ENCODE measurements around the gene FJX1. TPM values are rescaled to one million over a fixed set of nuclear protein-coding genes. Genes with fewer than 3 reads are reported as not detected.

FJX1 gene
- total RNA-seq, 1 experiment from 2014 or later: 71.4 TPM

DNA sequence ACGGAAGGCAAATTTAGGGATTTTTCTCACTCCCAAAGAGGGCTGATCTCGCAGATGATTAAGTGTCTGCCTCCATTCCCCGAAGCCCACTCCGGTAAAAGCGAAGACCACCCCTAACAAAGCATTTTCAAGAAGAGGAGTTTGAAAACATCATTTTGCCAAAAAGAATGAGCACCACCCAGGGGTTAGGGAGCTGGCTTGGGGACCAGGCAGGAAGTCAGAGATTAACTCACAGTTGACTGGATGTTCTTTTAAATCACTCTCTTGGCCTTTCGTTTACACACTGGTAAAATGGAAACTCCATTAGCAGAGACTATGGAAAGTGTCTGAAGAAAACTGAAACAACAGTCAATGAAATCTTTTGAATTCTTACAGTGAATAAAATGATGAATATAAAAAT, 36.5 kb downstream of the FJX1 start:
- ATAC-seq (no peak), DNase-seq (no peak)
- no peaks in the 10 kb centered on the region for H3K27me3 ChIP-seq (ENCODE audit: low read length)
- H3K9me2 ChIP-seq (replicated peaks; ENCODE audit: low read length): no peaks in the 10 kb centered on the region
- no peak overlapping the region for H3K27ac ChIP-seq (ENCODE audit: low read length)
- H2AFZ ChIP-seq (ENCODE audit: low read length): no peak overlapping the region
- H3K79me2 ChIP-seq (ENCODE audit: low read length): no peaks in the 10 kb centered on the region
- POLR2A ChIA-PET (ENCODE audit: unreplicated experiment): no interaction called here
- no peak overlapping the region for H3K4me2 ChIP-seq (ENCODE audit: low read length)
- intact Hi-C loops (cut with micrococcal nuclease): no loop called here
- TF ChIP-seq, protein P1, sequence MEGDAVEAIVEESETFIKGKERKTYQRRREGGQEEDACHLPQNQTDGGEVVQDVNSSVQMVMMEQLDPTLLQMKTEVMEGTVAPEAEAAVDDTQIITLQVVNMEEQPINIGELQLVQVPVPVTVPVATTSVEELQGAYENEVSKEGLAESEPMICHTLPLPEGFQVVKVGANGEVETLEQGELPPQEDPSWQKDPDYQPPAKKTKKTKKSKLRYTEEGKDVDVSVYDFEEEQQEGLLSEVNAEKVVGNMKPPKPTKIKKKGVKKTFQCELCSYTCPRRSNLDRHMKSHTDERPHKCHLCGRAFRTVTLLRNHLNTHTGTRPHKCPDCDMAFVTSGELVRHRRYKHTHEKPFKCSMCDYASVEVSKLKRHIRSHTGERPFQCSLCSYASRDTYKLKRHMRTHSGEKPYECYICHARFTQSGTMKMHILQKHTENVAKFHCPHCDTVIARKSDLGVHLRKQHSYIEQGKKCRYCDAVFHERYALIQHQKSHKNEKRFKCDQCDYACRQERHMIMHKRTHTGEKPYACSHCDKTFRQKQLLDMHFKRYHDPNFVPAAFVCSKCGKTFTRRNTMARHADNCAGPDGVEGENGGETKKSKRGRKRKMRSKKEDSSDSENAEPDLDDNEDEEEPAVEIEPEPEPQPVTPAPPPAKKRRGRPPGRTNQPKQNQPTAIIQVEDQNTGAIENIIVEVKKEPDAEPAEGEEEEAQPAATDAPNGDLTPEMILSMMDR (conservative IDR thresholded peaks at IDR 0.05; ENCODE audit: low read depth, low read length): no peak
- no peak for TF ChIP-seq EZH2 (IDR thresholded peaks at IDR 0.05; ENCODE audit: low read length, unreplicated experiment)
- TF ChIP-seq EZH2phosphoT487 (IDR thresholded peaks at IDR 0.05; ENCODE audit: borderline replicate concordance, low read length): no peak
- H3K36me3 ChIP-seq (ENCODE audit: low read depth, low read length): no peaks in the 10 kb centered on the region
- no peak overlapping the region for H3K4me3 ChIP-seq (ENCODE audit: low read length)
- BruUV-seq (replicated peaks): no TSS peak
- peaks cover 7% of the 10 kb centered on the region for H3F3A ChIP-seq (ENCODE audit: low read length, unreplicated experiment)
- H3K9ac ChIP-seq (ENCODE audit: low read length): no peak overlapping the region
- H3K4me1 ChIP-seq (ENCODE audit: insufficient read depth, low read length): peaks cover 12% of the 10 kb centered on the region
- CTCF ChIA-PET: no interaction called here
- no peaks in the 10 kb centered on the region for H3K9me3 ChIP-seq (ENCODE audit: low read length)
- no peaks in the 10 kb centered on the region for H4K20me1 ChIP-seq (ENCODE audit: low read length)

DNA sequence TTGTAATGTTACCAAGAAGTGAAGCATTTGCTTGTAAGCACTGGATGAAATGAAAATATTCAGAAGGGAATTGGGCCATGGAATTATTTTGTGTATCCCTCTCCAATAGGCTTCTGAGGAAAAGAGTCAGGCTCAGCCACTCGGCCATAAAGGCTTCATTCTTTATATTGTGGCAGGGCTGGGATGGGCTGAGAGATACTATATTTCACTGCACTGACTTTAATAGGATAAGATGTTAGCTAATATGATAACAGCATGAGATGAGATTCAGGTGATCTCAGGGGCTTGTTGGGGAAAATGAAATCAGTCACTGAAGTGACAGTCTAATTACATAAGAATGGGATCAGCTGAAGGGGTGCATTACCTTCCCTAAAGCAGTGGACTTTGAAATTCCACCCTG, 37.0 kb downstream of the FJX1 start:
- no TSS peak for BruUV-seq (replicated peaks)
- intact Hi-C loops (cut with micrococcal nuclease): no loop called here

DNA sequence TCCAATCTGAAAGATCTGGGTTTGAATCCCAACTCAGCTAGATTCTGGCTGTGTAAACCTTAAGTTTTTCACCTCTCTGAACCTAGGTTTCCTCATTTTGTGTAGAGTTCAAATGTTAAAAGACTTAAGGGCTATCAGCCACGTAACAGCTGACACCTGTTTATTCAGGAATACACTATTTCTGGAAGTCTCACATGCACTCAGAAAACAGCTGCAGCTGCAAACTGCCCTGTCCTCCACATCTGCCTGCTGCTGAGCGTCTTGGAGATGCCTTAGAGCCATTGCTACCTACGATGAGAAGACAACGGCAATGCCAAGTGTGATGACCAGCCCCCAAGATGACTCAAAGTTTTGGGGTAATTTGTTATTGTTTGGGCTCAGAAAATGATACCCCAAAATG, 37.6 kb downstream of the FJX1 start:
- Histone ChIP-seq H3K36me3 (ENCODE audit: low read depth, low read length) (no peaks in the 10 kb centered on the region), H3K4me1 (ENCODE audit: insufficient read depth, low read length) (peaks cover 12% of the 10 kb centered on the region), H3K4me3 (ENCODE audit: low read length) (no peak overlapping the region), H3K4me2 (ENCODE audit: low read length) (no peak overlapping the region), H3K27ac (ENCODE audit: low read length) (no peak overlapping the region), H2AFZ (ENCODE audit: low read length) (no peak overlapping the region), H3F3A (ENCODE audit: low read length, unreplicated experiment) (peaks cover 7% of the 10 kb centered on the region), H3K9ac (ENCODE audit: low read length) (no peak overlapping the region), H3K79me2 (ENCODE audit: low read length) (no peaks in the 10 kb centered on the region), H3K9me3 (ENCODE audit: low read length) (no peaks in the 10 kb centered on the region), H3K9me2 (replicated peaks; ENCODE audit: low read length) (no peaks in the 10 kb centered on the region), H4K20me1 (ENCODE audit: low read length) (no peaks in the 10 kb centered on the region), H3K27me3 (ENCODE audit: low read length) (no peaks in the 10 kb centered on the region)
- intact Hi-C loops (cut with micrococcal nuclease): no loop called here
- POLR2A ChIA-PET (ENCODE audit: unreplicated experiment): no interaction called here
- CTCF ChIA-PET: no interaction called here
- BruUV-seq (replicated peaks): no TSS peak
- TF ChIP-seq, protein P1 (conservative IDR thresholded peaks at IDR 0.05; ENCODE audit: low read depth, low read length): no peak
- TF ChIP-seq EZH2phosphoT487 (IDR thresholded peaks at IDR 0.05; ENCODE audit: borderline replicate concordance, low read length) (no peak), EZH2 (IDR thresholded peaks at IDR 0.05; ENCODE audit: low read length, unreplicated experiment) (no peak)
- ATAC-seq (no peak), DNase-seq (no peak)

More for the DNA sequence above, 37.0 kb downstream of the FJX1 start:
- POLR2A ChIA-PET (ENCODE audit: unreplicated experiment): no interaction called here
- H3K9ac ChIP-seq (ENCODE audit: low read length): no peak overlapping the region
- no peak overlapping the region for H3K4me2 ChIP-seq (ENCODE audit: low read length)
- H3K9me2 ChIP-seq (replicated peaks; ENCODE audit: low read length): no peaks in the 10 kb centered on the region
- no peak overlapping the region for H3K27ac ChIP-seq (ENCODE audit: low read length)
- no peaks in the 10 kb centered on the region for H3K36me3 ChIP-seq (ENCODE audit: low read depth, low read length)
- no peaks in the 10 kb centered on the region for H3K27me3 ChIP-seq (ENCODE audit: low read length)
- no peak overlapping the region for H2AFZ ChIP-seq (ENCODE audit: low read length)
- H3F3A ChIP-seq (ENCODE audit: low read length, unreplicated experiment): peaks cover 7% of the 10 kb centered on the region
- CTCF ChIA-PET: no interaction called here
- no peak for ATAC-seq
- no peaks in the 10 kb centered on the region for H3K79me2 ChIP-seq (ENCODE audit: low read length)
- DNase-seq: no peak
- H3K4me3 ChIP-seq (ENCODE audit: low read length): no peak overlapping the region
- H3K4me1 ChIP-seq (ENCODE audit: insufficient read depth, low read length): peaks cover 12% of the 10 kb centered on the region
- no peaks in the 10 kb centered on the region for H4K20me1 ChIP-seq (ENCODE audit: low read length)
- H3K9me3 ChIP-seq (ENCODE audit: low read length): no peaks in the 10 kb centered on the region
- TF ChIP-seq, protein P1 (conservative IDR thresholded peaks at IDR 0.05; ENCODE audit: low read depth, low read length): no peak
- TF ChIP-seq EZH2phosphoT487 (IDR thresholded peaks at IDR 0.05; ENCODE audit: borderline replicate concordance, low read length): no peak

All from PC-3 (cell line).